HEK293T (cell line): ENCODE results near the gene PSAPL1.

Source experiments
- CTCF ChIA-PET: fragments of 350-600 bp; formaldehyde crosslinking; extraction: SDS; loops from one replicate; lab custom pipeline; 2021; ENCODE audit warnings: antibody characterized with exemption, inconsistent platforms; lab: Yijun Ruan, JAX
- POLR2A ChIA-PET: fragments of 350-600 bp; formaldehyde crosslinking; extraction: SDS; loops from one replicate; lab custom pipeline; 2020; ENCODE audit warnings: antibody characterized with exemption, inconsistent platforms; lab: Yijun Ruan, JAX
- DNase-seq: peaks from one replicate; pipeline ENCODE4 v3.0.0; 2012; ENCODE audit warnings: mixed read lengths; ENCODE audit errors: extremely low spot score
- ARNT ChIP-seq: fragments of 450-650 bp; IDR thresholded peaks from 2 replicates; pipeline ENCODE4 v1.6.1; 2017; ENCODE audit warnings: mild to moderate bottlenecking
- BHLHE40 ChIP-seq: fragments of 450-650 bp; IDR thresholded peaks from 2 replicates; pipeline ENCODE4 v1.6.1; 2016; ENCODE audit warnings: mild to moderate bottlenecking, moderate library complexity, borderline replicate concordance
- CTBP1 ChIP-seq: fragments of 450-650 bp; IDR thresholded peaks from 2 replicates; pipeline ENCODE4 v1.6.1; 2016; ENCODE audit warnings: borderline replicate concordance
- ELF4 ChIP-seq: fragments of 450-650 bp; IDR thresholded peaks from 2 replicates; pipeline ENCODE4 v1.6.1; 2017; ENCODE audit warnings: antibody characterized with exemption
- FOXA1 ChIP-seq: fragments of 450-650 bp; IDR thresholded peaks from 2 replicates; pipeline ENCODE4 v1.6.1; 2016; ENCODE audit warnings: mild to moderate bottlenecking
- FOXK2 ChIP-seq: fragments of 450-650 bp; IDR thresholded peaks from 2 replicates; pipeline ENCODE4 v1.6.1; 2016; ENCODE audit warnings: mild to moderate bottlenecking
- FOXM1 ChIP-seq: fragments of 450-650 bp; IDR thresholded peaks from 2 replicates; pipeline ENCODE4 v1.6.1; 2017; ENCODE audit warnings: mild to moderate bottlenecking, borderline replicate concordance
- L3MBTL2 ChIP-seq: fragments of 450-650 bp; conservative IDR thresholded peaks from 2 replicates; pipeline ENCODE4 v1.6.1; 2016; ENCODE audit warnings: mild to moderate bottlenecking
- LEF1 ChIP-seq: fragments of 450-650 bp; IDR thresholded peaks from 2 replicates; pipeline ENCODE4 v1.6.1; 2017; ENCODE audit warnings: mild to moderate bottlenecking, borderline replicate concordance
- NFRKB ChIP-seq: fragments of 450-650 bp; IDR thresholded peaks from 2 replicates; pipeline ENCODE4 v1.6.1; 2016; ENCODE audit warnings: mild to moderate bottlenecking, moderate library complexity
- PKNOX1 ChIP-seq: fragments of 450-650 bp; IDR thresholded peaks from 2 replicates; pipeline ENCODE4 v1.6.1; 2016
- SP1 ChIP-seq: fragments of 450-650 bp; IDR thresholded peaks from 2 replicates; pipeline ENCODE4 v1.6.1; 2017
- SUZ12 ChIP-seq: fragments of 450-650 bp; IDR thresholded peaks from 2 replicates; pipeline ENCODE4 v1.6.1; 2016; ENCODE audit warnings: mild to moderate bottlenecking
- TARDBP ChIP-seq: fragments of 450-650 bp; IDR thresholded peaks from 2 replicates; pipeline ENCODE4 v1.6.1; 2016
- ZNF384 ChIP-seq: fragments of 450-650 bp; IDR thresholded peaks from 2 replicates; pipeline ENCODE4 v1.6.1; 2016

PSAPL1 gene

GRCh38 chr4:7433376-7434140, 1.2 kb downstream of the PSAPL1 start:
- no peak for DNase-seq

GRCh38 chr4:7432531-7433375, 2.0 kb downstream of the PSAPL1 start:
- ChIA-PET CTCF (no interaction called here), POLR2A (no interaction called here)
- TF ChIP-seq FOXM1 (no peak), ELF4 (no peak)
- DNase-seq = no peak

More at GRCh38 chr4:7433376-7434140, 1.2 kb downstream of the PSAPL1 start:
- TF ChIP-seq FOXK2 (no peak), CTBP1 (no peak), PKNOX1 (no peak), SUZ12 (no peak), LEF1 (no peak), FOXM1 (no peak), ARNT (no peak), SP1 (no peak), FOXA1 (no peak), TARDBP (no peak), L3MBTL2 (no peak), BHLHE40 (no peak)
- ChIA-PET POLR2A (no interaction called here), CTCF (no interaction called here)

- no peak for DNase-seq
- POLR2A ChIA-PET = no interaction called here
- CTCF ChIA-PET = no interaction called here
Observed at GRCh38 chr4:7431696-7432530, 2.8 kb downstream of the PSAPL1 start.

GRCh38 chr4:7430965-7431695, 3.6 kb downstream of the PSAPL1 start:
- no peak for TF ChIP-seq SUZ12
- no peak for TF ChIP-seq FOXM1
- TF ChIP-seq ZNF384 = no peak
- no peak for TF ChIP-seq L3MBTL2
- no peak for TF ChIP-seq PKNOX1
- TF ChIP-seq FOXA1 = no peak
- TF ChIP-seq TARDBP = no peak
- TF ChIP-seq ELF4 = no peak
- no peak for TF ChIP-seq LEF1
- no peak for TF ChIP-seq BHLHE40
- TF ChIP-seq CTBP1 = no peak
- POLR2A ChIA-PET = no interaction called here
- DNase-seq = no peak
- CTCF ChIA-PET = no interaction called here

More at GRCh38 chr4:7431696-7432530, 2.8 kb downstream of the PSAPL1 start:
- TF ChIP-seq TARDBP (no peak), FOXK2 (no peak), FOXM1 (no peak), BHLHE40 (no peak)

GRCh38 chr4:7430368-7430964, 4.3 kb downstream of the PSAPL1 start:
- ChIA-PET CTCF (interaction anchor here (0.7 kb wide), 1 partner anchor 13 kb away, joined by 6 read pairs; no protein-coding TSS in a partner anchor), POLR2A (no interaction called here)
- TF ChIP-seq BHLHE40 (no peak), FOXM1 (no peak), NFRKB (no peak)
- no peak for DNase-seq

- TF ChIP-seq ELF4 = no peak
- TF ChIP-seq FOXM1 = no peak
- no peak for TF ChIP-seq TARDBP
- no peak for TF ChIP-seq FOXA1
- TF ChIP-seq BHLHE40 = no peak
- CTCF ChIA-PET = no interaction called here
- POLR2A ChIA-PET = no interaction called here
- DNase-seq = no peak
Observed at GRCh38 chr4:7429601-7430078, 5.1 kb downstream of the PSAPL1 start.
